ENCODE data around the gene TRIM23. TPM values are rescaled to one million over a fixed set of nuclear protein-coding genes. Genes with fewer than 3 reads are reported as not detected.

The TRIM23 gene
- total RNA-seq: 59.0 TPM

GRCh38 chr5:65624025-65624570 is at the start of gene TRIM23:
Gene TRIM23, minus strand, starts transcription at chr5:65624333. Its CDS starts 59 bp downstream, at chr5:65624274.

GRCh38 chr5:65624571-65625555 is 730 bp upstream of the TRIM23 start, which contains the start of the genes SHLD3 and TRAPPC13:
Gene SHLD3, plus strand, starts transcription at chr5:65625027. Its CDS starts 4,561 bp downstream, at chr5:65629588.
Gene TRAPPC13, plus strand, starts transcription at chr5:65625027. Its CDS starts 34 bp downstream, at chr5:65625061.

DNA sequence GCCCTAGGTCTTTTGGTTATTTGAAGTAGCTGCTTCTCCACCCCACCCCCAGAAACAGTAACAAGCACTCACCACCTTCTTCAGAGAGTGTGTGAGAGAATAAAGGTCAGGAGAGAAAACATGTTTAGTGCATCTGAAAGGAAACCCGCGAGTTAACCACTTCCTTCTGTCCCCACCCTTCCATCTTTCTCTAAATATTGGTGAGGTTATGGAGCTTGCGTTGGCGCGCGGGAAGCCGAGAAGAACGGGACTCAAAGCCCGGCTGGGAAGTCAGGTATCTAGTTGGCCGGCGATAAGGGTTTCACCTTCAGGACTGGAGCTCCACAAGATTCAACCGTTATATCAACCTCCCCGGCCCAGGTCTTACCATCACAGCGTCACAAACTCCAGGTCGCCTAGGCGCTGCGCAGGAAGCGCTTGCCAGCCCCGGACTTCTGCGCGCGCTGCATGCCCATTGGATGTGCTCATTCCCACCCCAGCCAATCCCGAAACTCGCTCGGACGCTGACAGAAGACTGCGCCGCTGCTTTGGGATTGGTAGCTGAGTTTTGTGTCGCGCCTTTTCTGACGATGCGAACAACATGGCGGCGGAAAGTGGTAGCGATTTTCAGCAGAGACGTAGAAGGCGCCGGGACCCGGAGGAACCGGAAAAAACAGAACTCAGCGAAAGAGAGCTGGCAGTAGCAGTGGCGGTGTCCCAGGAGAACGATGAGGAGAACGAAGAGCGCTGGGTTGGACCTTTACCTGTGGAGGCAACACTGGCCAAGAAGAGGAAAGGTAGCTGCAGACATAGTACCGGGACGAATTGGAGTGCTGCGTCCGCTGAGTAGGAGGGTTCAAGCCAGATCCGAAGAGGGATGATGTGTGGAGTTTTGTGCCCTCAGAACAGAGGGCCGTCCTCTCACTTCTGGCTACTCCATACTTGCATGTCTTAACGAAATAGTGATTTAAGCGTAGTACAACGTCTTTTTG is 61.1 kb downstream of the TRIM23 start, which contains the start of the genes CENPK and PPWD1:
CENPK (minus strand) TSS at position 438 of the 971 bp plus-strand sequence. CDS start 8,261 bp downstream, outside the sequence.
PPWD1 (plus strand) TSS at position 566 of the 971 bp plus-strand sequence; CDS start at position 581, 15 bp downstream.

Other genes starting within 250 kb of the TRIM23 start
- gene ADAMTS6, start 142.4 kb downstream of the TRIM23 start, total RNA-seq: 48.3 TPM
- gene CENPK, start 61.2 kb downstream of the TRIM23 start, total RNA-seq: 17.4 TPM
- 93.2 TPM for gene PPWD1, start 61.0 kb downstream of the TRIM23 start, total RNA-seq
- gene SHLD3, start 694 bp upstream of the TRIM23 start, total RNA-seq: 10.0 TPM
- gene TRAPPC13, start 694 bp upstream of the TRIM23 start, total RNA-seq: 52.0 TPM
- gene SGTB, start 97.8 kb upstream of the TRIM23 start, total RNA-seq: 21.2 TPM
- 25.9 TPM for gene NLN, start 97.9 kb upstream of the TRIM23 start, total RNA-seq